ENCODE results near the gene NTM. TPM values are rescaled to one million over a fixed set of nuclear protein-coding genes. Genes with fewer than 3 reads are reported as not detected.

Gene NTM
- polyA plus RNA-seq, 4 donors = 36.2 to 52.4 (median 44.4) TPM

GRCh38 chr11:131800452-131800851, 430.0 kb downstream of the NTM start:
- DNase-seq (ENCODE audit: low read depth in 4 of 4, low spot score in 3 of 4) = no peak

- no peak for DNase-seq (ENCODE audit: low read depth in 4 of 4, low spot score in 3 of 4)
These were observed 432.2 kb downstream of the NTM start for GRCh38 chr11:131802440-131803115.

DNA sequence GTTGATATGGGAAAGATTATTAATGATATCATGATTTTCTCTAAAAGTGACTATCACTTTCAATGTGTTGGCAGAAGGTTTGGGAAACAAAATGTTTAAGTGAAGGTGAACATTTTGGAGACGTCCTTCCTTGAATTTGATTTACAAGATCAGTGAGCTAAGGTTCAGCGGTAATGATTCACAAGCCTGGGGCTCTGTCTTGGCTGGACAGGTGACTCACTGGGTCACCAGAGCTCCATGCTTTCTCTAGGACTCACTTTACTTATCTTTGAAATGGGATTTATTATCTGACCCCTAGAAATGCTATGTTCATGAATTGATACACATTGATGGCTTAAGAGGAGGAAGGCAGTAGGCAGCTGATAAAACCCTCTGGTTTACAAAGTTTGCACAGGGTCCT, 437.5 kb downstream of the NTM start:
- no peak for DNase-seq (ENCODE audit: low read depth in 4 of 4, low spot score in 3 of 4)

DNA sequence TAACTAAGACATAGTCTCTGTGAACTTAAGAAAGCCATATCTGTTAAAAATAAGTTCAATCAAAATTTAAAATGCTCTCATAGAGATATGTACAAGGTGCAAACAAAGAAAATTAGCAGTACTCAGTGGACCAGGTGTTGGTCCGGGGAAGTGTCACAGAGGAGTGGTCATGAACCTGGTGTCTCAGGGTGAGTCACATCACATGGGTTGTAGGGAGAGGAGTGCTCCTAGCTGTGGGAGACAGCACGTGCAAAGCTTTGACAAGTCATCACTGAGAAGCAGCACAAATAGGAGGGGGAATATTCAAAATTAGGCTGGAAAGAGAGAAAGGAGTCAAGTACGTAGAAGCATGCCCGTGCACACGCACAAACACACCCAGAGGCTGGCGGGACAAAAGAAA, 438.1 kb downstream of the NTM start:
- no peak for DNase-seq (ENCODE audit: low read depth in 4 of 4, low spot score in 3 of 4)

GRCh38 chr11:131809203-131809918, 438.9 kb downstream of the NTM start:
- peak in 1 of 4 donors; percentile 28 for DNase-seq (ENCODE audit: low read depth in 4 of 4, low spot score in 3 of 4)

- no peak for DNase-seq (ENCODE audit: low read depth in 4 of 4, low spot score in 3 of 4)
These were observed 440.1 kb downstream of the NTM start for GRCh38 chr11:131810541-131810940.

- DNase-seq (ENCODE audit: low read depth in 4 of 4, low spot score in 3 of 4) = no peak
These were observed 441.0 kb downstream of the NTM start for GRCh38 chr11:131811383-131811782.

- DNase-seq (ENCODE audit: low read depth in 4 of 4, low spot score in 3 of 4) = no peak
These were observed 443.7 kb downstream of the NTM start for GRCh38 chr11:131814108-131814507.

DNA sequence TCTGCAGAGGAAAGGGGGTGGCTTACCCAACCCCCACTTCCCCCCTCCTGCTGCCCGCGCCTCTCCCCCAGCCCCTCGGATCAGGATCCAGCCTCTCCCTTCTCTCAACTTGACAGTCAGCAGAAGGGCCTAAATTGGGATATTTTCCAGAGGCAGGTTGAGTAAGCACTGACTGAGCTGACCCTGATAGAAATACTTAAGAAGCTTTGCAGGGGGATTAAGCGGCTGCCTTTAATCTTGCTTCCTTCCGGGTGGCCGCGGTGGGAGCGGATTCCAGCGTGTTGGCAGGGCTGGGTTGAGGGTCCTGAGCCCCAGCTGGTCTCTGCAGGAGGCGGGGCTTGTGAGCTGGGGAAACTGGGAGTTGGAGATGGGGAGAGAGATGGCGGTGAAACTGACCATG, 445.2 kb downstream of the NTM start:
- DNase-seq (ENCODE audit: low read depth in 4 of 4, low spot score in 3 of 4) = no peak

- no peak for DNase-seq (ENCODE audit: low read depth in 4 of 4, low spot score in 3 of 4)
These were observed 445.6 kb downstream of the NTM start for GRCh38 chr11:131816051-131816450.

GRCh38 chr11:131817687-131818188, 447.3 kb downstream of the NTM start:
- DNase-seq (ENCODE audit: low read depth in 4 of 4, low spot score in 3 of 4) = no peak

GRCh38 chr11:131819865-131820264, 449.4 kb downstream of the NTM start:
- DNase-seq (ENCODE audit: low read depth in 4 of 4, low spot score in 3 of 4) = no peak

GRCh38 chr11:131822506-131822905, 452.1 kb downstream of the NTM start:
- no peak for DNase-seq (ENCODE audit: low read depth in 4 of 4, low spot score in 3 of 4)

GRCh38 chr11:131823772-131824171, 453.4 kb downstream of the NTM start:
- no peak for DNase-seq (ENCODE audit: low read depth in 4 of 4, low spot score in 3 of 4)

GRCh38 chr11:131824771-131825170, 454.4 kb downstream of the NTM start:
- no peak for DNase-seq (ENCODE audit: low read depth in 4 of 4, low spot score in 3 of 4)

DNA sequence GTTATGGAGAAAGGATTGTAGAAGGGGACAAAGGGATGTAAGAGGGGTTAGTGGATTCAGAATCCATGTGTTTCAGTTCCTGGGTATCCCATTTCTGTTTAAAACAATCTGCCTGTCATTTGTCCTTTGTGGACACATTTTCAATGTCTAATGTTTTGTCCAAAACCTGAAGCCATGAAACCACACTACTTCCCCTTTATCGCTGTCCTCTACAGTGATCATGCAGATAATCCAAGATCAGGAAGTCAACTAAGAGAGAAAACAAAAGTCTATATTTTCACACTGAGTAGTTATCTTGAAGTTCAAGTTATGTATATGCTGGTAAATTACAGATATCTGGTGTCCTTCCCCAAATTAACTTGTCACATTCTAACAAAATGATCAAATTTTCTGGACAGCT, 457.0 kb downstream of the NTM start:
- DNase-seq (ENCODE audit: low read depth in 4 of 4, low spot score in 3 of 4) = no peak

- no peak for DNase-seq (ENCODE audit: low read depth in 4 of 4, low spot score in 3 of 4)
These were observed 459.3 kb downstream of the NTM start for GRCh38 chr11:131829725-131830124.

DNA sequence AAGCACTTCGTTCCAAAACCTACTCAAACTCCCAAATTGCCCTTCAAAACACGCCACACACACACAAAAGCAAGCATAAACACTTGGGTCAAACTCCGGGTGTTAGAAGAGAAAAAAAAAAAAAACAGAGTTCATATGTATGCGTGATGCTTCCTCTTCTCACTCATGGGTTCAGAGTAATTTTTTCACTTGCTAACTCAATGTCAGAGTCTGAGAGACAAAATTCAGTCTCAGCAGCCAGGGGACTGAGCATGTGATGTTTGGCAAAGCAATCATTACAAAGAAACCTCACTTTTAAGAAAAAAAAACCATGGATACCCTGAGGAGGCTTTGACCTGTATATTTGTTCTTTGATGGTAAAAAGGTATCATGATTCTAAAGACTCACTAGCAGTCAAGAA, 461.7 kb downstream of the NTM start:
- DNase-seq (ENCODE audit: low read depth in 4 of 4, low spot score in 3 of 4) = no peak

DNA sequence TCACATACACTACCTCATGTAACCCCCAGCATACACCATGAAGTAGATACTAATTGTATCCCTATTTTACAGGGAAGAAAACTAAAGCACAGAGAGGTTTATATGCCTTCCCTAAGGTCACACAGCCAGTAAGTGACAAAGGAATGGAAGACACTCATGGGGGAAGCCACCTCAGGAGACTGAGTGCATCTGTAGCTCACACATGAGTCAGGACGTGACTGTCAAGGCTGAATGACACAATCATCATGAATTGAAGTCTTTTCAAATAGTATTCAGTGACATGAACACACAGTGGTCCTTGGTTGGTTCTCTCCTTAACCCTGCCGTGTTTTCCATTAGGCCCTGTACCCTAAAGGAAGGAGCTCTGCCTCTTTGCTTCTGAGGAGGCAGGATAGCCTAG, 463.0 kb downstream of the NTM start:
- DNase-seq (ENCODE audit: low read depth in 4 of 4, low spot score in 3 of 4) = no peak

DNA sequence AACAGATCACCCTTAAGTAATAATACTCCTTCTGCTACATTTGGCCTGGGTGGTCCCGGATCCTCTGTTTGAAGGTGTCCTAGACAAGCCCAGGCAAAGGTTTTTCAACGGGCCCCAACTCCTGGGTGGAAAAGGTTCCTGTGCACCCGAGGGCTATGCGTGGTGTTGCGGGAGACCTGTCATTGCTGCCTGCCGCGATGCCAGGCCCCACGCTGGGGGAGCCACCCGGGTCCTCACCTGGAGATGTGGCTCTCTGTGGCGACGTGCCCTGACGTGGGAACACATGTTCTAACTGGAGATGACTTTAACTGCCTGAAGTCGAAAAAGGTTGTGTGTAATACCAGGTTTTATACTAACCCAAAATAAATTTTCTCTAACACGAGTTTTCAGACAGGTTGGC, 467.1 kb downstream of the NTM start:
- DNase-seq (ENCODE audit: low read depth in 4 of 4, low spot score in 3 of 4) = no peak

DNA sequence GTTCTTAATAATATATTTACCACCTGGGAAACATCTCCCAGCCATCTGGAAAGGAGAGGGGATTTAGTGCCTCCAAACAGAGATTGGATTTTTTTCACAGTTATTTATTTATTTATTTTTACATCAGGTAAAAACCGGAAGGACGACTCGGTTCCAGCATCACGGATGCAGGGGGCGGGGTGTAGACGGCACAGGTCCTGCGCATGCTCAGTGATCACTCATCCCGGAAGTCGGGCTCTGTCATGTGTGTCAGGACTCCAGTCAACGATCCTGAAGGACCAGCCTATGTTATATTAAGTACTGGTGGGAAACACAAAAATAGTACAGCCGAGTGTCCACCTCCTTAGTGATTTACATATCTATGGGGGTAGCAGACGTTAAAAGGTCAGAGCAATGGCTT, 467.6 kb downstream of the NTM start:
- DNase-seq (ENCODE audit: low read depth in 4 of 4, low spot score in 3 of 4) = no peak

DNA sequence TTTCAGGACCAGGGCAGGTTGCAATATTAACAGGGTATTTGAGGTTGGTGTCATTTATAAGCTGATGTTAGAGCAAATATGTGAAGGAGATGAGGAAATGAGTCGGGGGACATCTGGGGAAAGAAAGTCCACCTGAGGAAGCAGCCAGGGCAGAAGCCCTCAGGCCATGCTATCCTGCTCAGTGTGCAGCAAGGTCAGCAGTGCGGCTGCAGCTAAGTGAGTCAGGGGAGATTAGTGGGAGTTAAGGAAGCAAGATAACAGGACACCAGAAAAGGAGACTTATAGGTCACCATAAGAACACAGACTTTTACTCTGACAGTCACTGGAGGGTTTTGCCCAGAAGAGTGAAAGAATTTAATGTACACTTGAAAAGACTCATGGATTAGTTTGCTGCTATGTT, 468.9 kb downstream of the NTM start:
- no peak for DNase-seq (ENCODE audit: low read depth in 4 of 4, low spot score in 3 of 4)
